GM19239 (cell line): ENCODE results near the gene MYO18A.
"Not testable (repeated sequence)": the region's sequence is repeated elsewhere in the genome, so short reads cannot be mapped to it uniquely, and the experiment has no call there.

ENCODE experiments used
- DNase-seq: peaks from one replicate; pipeline ENCODE4 v3.0.0; 2011; ENCODE audit warnings: low spot score; ENCODE audit not compliant: insufficient read length
- FAIRE-seq: peaks from 2 replicates; lab custom pipeline; 2011; peaks lifted over from hg19 to GRCh38; lab: Jason Lieb, UNC

Gene MYO18A

DNA sequence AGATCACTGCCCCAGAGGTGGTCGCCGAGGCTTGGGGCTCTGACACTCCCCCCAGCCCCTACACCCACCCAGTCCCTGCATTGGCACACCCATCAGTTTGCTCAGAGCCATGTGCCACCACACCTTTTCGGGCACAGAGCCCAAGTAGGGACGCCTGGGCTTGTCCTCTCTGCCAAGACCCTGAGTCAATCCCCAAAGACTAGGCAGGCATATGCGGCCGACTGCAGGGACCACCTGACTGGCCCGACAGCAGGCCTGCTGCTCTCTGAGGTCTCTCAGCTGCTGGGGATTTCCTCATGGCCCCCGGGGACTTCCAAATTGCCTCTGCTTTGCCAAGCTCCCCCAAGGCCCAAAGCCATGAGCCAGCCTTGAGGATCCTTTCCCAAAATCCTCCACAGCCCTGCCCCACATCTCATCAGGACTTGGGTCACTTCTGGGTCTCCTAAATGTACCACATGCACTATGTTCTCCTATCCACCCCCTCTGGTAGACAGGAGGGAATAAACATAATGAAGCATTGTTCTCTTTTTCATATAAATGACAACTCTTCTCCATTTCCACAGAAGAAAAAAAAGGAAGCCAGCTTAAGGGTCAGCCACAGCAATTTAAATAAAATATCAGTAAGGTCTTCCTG is 30.6 kb downstream of the MYO18A start:
- DNase-seq (no peak), FAIRE-seq (no peak)

DNA sequence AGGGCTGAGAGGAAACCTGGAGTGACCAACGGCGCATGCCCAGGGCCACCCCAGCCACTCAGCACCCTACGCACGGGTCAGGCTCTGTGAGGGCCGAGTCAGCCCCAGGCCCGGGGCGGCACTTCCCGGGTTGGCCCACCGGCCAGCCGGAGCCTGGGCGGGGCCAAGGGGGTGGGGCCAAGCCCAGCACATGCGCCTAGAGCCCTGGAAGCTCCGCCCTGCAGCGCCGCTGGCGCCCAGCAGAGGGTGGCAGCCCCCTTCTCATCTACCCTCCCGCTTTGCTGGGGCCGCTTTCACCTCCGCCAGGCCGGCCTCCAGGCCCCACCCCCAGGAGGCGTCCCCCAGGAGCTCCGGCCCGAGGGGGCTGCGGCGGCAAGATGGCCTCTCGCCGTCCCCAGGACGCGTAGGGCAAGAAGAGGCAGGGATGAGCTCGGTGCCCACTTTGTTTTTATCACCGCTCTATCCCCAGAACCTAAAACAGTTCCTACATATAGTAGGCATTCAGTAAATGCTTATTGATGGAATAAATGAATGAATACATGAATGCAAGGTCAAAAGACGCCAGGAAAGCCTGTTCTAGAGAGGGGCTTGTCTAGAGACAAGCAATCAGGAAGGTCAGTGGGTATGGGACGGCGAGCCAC is 31.3 kb downstream of the MYO18A start:
- peak; percentile 86 for FAIRE-seq
- peak; percentile 80 for DNase-seq

GRCh38 chr17:29148257-29148789 is 31.9 kb downstream of the MYO18A start:
- no peak for FAIRE-seq
- DNase-seq: no peak

GRCh38 chr17:29147682-29148081 is 32.5 kb downstream of the MYO18A start:
- no peak for FAIRE-seq
- no peak for DNase-seq

DNA sequence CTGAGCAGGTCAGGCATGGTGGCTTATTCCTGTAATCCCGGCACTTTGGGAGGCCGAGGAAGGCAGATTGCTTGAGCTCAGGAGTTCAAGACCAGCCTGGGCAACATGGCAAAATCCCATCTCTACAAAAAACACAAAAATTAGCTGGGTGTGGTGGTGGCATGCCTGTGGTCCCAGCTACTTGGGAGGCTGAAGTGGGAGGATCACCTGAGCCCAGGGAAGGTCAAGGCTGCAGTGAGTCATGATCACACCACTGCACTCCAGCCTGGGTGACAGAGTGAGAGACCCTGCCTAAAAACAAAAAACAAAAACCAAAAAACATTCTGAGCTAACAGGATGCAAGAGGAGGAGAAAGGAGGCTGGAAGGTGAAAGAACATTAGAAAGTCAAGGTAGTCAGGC is 33.0 kb downstream of the MYO18A start:
- DNase-seq, FAIRE-seq: not testable (repeated sequence)

GRCh38 chr17:29146369-29146972 is 33.7 kb downstream of the MYO18A start:
- DNase-seq (no peak), FAIRE-seq (no peak)

GRCh38 chr17:29145289-29146073 is 34.7 kb downstream of the MYO18A start:
- DNase-seq (no peak), FAIRE-seq (peak; percentile 82)

DNA sequence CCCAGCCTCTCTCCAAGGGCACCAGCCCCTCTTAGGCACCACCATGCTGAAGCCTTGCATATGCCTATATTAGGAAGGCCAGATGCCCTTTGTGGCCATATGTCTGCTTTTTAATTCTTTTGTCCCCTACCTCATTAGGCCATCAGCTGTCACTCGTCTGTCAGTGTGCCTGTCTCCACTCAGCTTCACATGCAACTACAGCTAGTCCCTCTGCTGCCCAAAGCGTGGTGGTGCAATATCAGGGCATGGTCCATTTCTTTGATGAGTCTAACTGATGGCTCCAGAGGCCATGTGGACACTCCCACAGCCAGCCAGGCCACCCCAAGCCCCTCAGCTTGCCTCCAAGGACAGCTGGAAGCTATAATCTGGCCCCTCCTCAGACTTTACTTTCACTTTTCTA is 36.3 kb downstream of the MYO18A start:
- no peak for FAIRE-seq
- DNase-seq: no peak

DNA sequence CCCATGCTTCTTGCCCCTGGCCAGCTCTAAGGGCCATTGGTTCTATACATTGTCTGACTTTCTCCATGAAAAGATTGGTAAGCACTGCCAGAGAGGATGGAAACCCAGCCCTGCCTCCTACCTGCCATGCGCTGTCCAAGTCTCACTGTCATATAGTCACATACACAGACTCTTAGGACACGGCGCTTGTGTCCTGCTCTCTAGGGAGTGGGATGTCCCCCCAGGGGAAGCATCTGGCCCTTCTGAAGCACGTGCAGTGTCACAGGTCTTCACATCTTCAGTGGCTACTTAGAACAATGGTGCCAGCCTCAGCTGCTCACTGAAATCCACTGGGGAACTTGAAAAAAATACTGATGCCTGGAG is 38.7 kb downstream of the MYO18A start:
- no peak for FAIRE-seq

GRCh38 chr17:29140631-29141513 is 39.3 kb downstream of the MYO18A start:
- no peak for DNase-seq
- FAIRE-seq: peak; percentile 55

More for the DNA sequence above, 38.7 kb downstream of the MYO18A start:
- DNase-seq: no peak

DNA sequence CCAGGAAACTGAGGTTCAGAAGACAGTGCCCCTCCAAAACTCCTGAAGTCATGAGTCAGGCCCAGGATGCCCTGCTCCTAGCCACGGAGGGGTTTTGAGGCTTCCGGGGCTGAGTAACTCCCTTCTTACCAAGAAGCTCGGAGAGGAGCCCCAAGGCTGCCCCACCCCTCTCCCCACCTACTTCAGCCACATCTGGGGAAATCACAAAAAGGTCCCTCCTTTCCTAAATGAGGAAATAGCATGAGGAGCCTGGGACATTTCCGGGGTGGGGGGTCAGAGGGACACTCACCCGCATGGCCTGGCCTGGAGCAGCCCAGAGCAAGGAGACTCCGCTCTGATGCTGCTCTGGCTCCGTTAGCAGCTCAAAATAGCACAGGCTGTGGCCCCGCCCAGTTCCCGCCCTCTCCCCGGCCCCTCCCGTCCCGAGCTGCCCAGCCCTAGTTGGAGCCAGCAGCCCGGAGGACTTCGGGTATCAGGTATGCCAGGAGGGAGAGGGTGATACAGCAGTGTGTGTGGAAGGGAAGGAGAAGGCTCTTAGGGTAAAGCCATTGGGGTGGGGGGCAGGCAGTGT is 40.1 kb downstream of the MYO18A start:
- DNase-seq: peak; percentile 53
- peak; percentile 75 for FAIRE-seq

DNA sequence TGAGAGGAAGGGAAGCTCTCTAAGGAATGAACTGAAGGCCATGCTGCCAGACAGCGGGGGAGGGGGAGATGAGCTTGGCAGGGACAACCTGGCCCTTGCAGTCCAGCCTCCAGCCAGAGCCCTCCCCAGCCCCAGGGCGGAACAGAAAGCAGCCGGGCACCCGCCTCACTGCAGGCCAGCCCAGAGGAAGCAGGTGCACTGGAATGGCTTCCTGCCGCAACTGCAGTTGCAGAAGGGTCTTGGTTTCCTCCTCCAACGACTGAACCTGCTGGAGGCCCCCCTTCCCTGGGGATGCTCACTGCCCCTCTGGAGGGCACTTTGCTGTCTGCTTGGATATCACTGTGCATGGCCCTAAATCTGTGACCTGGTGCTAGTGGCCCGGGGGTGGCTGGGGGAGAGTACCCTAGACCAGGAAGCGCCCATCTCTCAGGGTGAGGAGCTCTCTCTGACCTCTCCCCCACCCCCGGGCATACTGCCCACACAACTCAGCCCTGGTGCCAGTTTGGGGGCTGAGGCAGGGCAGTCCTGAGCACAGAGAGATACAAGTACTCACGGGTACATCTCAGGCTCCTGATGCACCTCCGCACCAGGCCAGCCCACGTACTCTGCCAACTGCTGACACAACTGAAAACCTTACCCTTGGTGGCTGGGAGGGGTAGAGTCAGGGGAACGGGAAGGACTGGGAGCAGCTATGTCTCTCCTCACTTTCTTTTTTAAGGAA is 41.1 kb downstream of the MYO18A start:
- DNase-seq: no peak
- FAIRE-seq: peak; percentile 80

DNA sequence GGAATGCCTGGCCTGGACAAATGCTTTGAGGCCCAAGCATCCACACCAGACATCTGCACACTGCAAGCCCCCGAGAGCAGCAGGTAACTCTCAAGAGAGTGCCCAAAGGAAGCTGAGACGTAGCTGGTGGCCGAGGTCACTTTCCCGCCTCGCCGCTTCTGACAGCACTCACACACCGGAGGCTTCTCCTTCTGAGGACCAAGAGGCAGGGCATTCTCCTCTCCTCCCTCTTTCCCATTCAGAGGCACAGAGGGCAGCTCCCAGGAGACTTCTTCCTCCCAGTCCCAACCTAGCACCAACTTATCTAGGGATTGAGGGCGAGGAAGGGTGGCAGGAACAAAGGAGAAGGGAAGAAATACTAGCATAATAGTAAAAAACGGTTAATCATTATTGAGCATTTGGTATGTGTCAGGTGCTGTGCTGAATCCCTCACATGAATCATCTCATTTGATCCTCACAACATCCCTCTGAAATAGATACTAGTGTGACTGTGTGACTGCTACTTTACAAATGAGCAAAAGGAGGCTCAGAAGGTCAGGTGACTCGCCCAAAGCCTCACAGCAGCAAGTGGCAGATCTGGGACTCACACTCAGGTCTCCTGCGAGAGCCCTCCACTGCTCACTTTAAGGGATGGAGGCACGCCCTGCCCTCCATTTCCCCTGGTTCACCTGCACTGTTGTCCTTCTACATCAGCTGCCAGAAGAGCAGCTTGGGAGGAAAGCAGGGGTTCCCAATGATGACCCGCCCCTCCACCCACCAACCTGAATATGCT is 41.8 kb downstream of the MYO18A start:
- no peak for DNase-seq
- peak; percentile 80 for FAIRE-seq

GRCh38 chr17:29136998-29137730 is 43.0 kb downstream of the MYO18A start:
- no peak for FAIRE-seq
- DNase-seq: no peak

DNA sequence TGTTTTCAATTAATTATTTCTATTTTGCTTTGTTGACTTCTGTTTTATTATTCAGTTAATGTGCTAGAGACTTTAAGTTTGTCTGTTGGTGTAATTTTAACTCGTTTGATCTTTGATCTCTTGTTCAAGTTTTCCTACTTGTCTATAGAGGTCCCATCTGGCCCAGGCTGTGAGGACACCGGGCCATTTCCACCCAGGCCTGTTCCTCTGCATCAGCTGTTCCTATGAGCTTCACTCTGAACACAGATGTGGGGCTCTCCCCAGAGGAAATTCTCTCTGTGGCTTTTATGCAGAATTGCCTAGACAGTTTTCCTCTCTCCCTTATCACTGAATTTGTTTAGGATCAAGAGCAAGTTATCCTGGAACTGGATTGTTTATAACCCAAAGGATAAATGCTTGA is 44.7 kb downstream of the MYO18A start:
- FAIRE-seq (no peak), DNase-seq (no peak)

DNA sequence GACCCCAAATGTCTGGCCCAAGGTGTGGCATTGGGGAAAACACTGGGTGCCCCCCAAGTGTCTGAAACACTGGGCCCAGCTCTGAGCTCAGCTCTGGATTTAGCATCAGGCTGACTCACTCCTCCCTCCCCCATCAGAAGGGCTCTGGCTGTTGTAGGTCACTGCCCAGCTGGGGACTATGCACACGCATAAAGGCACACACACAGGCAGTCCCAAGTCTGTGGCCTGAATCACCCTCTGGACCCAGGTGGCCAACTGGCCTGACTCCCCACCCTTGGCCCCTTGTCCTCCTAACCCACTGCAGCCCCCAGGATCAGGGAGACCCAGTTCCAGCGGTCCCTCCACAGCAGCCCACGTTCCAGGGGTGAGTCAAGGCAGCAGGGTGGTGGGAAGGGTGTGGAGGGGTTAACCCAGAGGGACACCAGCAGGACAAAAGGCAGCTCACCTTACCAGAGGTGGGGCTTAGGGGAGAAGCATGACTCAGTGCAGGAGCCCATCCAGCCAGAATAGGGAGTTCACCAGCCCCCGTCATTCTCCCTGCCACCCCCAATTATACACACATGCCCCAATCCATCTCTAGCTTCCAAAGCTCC is 47.0 kb downstream of the MYO18A start:
- FAIRE-seq (no peak), DNase-seq (no peak)
